Measurements from ENCODE around the gene TTC9C. TPM values are rescaled to one million over a fixed set of nuclear protein-coding genes. Genes with fewer than 3 reads are reported as not detected.
"Not testable (repeated sequence)": the region's sequence is repeated elsewhere in the genome, so short reads cannot be mapped to it uniquely, and the experiment has no call there.

TTC9C gene
- total RNA-seq, 2 experiments from 2014 or later: 47.5 to 49.2 TPM

GRCh38 chr11:62703921-62704320 lies 24.4 kb upstream of the TTC9C start:
- H3K4me3 Mint-ChIP-seq, H3K27me3 Mint-ChIP-seq, H3K27ac Mint-ChIP-seq: not testable (repeated sequence)

GRCh38 chr11:62705413-62705812 lies 22.9 kb upstream of the TTC9C start:
- Mint-ChIP-seq H3K36me3 (peaks cover 19% of the 10 kb centered on the region), H3K4me3 (peak overlapping the region; percentile 88), H3K27ac (peak overlapping the region; percentile 74), H3K4me1 (peaks cover 47% of the 10 kb centered on the region), H3K27me3 (no peaks in the 10 kb centered on the region), H3K9me3 (ENCODE audit: low read depth) (no peaks in the 10 kb centered on the region)
- CTCF ChIA-PET: interaction anchor here (0.8 to 6.2 kb wide), 10 partner anchors 10 to 312 kb away, joined by 3 to 44 read pairs (median 5); partner anchors contain the start of genes C11orf98, CSKMT, LRRN4CL and TMEM179B
- no peak for ATAC-seq
- no peak for DNase-seq

More at GRCh38 chr11:62703921-62704320, 24.4 kb upstream of the TTC9C start:
- not testable (repeated sequence) for DNase-seq; ATAC-seq; H3K9me3 Mint-ChIP-seq (ENCODE audit: low read depth)
- CTCF ChIA-PET: interaction anchor here (1.1 to 6.2 kb wide), 3 partner anchors 12 to 279 kb away, joined by 3 to 44 read pairs (median 14); partner anchors contain the start of gene LRRN4CL
- peaks cover 40% of the 10 kb centered on the region for H3K4me1 Mint-ChIP-seq
- peaks cover 15% of the 10 kb centered on the region for H3K36me3 Mint-ChIP-seq

DNA sequence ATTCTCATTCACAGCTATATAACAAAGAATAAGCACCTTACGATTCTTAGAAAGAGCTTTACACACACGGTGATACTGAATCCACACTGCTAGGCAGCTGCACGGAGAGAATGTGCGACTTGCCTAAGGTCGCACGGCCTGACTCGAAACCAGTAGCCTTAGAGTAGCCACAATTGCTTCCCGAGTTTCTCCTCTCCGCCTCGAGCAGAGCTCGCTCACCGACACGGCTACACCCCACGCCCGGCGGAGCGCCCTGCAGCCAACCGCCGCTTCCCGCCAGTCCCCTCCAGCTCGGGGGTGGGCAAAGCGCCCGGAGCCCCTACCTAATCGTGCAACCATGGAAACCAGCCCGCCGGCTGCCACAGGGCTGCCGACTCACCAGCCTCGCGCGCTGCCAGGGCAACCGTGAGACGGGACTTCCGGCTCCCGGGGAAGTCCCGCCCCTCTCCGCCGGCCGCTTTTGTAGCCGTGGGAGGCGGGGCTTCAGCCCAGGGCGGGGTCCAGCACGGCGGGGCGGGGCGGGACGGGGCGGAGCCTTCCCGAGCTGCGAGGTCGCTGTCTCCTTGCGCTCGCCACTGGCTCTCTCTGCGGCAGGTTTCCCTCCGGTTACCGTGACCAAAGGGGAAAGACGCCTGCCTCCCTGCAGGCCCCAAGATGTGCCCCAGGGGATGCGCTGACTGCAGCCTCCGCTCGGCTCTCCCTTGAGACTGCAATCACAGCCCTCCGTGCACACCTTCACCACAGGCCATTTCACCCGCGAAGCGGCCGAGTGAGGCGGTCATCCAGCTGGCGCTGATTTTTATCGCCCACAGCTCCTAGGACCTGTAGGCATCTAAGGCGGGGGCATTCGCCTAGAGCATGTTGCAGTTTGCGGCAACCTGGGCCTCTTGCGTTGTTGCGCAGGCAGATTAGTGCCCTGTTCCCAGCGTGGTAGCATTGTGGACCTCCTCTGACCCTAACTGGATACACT lies 22.1 kb upstream of the TTC9C start:
- Mint-ChIP-seq H3K27me3 (no peaks in the 10 kb centered on the region), H3K27ac (peak overlapping the region; percentile 74), H3K36me3 (peaks cover 20% of the 10 kb centered on the region), H3K4me3 (peak overlapping the region; percentile 88), H3K4me1 (peaks cover 51% of the 10 kb centered on the region), H3K9me3 (ENCODE audit: low read depth) (no peaks in the 10 kb centered on the region)
- CTCF ChIA-PET: interaction anchor here (0.6 to 6.2 kb wide), 15 partner anchors 9 to 313 kb away, joined by 3 to 44 read pairs (median 4); partner anchors contain the start of genes C11orf98, CSKMT, LRRN4CL and SLC3A2
- peak; percentile 96 for DNase-seq
- peak; percentile 76 for ATAC-seq

DNA sequence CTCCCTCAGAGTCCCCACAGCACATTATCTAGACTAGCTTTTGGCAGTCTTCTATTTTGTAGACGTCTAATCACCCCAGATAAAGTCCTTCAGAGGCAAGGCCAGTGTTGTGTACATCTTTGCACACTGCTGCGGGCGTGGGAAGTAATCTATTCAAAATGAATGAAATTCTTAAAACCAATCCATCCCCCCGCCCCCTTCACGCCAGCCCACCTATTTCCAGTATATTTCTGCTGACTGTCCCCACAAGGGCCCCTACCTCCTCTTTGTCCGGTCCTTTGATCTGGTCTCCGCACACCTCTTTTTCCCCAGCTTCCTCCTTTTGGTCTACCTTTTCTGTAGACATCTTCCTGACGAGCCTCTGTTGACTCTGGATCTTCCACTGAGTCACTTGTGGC lies 21.4 kb upstream of the TTC9C start:
- Mint-ChIP-seq H3K9me3 (ENCODE audit: low read depth) (no peaks in the 10 kb centered on the region), H3K27ac (peak overlapping the region; percentile 73), H3K27me3 (no peaks in the 10 kb centered on the region), H3K4me1 (peaks cover 54% of the 10 kb centered on the region), H3K4me3 (peak overlapping the region; percentile 88), H3K36me3 (peaks cover 18% of the 10 kb centered on the region)
- CTCF ChIA-PET: interaction anchor here (0.9 to 6.2 kb wide), 9 partner anchors 9 to 95 kb away, joined by 3 to 44 read pairs (median 4); partner anchors contain the start of genes LRRN4CL, TMEM179B and ZBTB3
- ATAC-seq (no peak), DNase-seq (no peak)

DNA sequence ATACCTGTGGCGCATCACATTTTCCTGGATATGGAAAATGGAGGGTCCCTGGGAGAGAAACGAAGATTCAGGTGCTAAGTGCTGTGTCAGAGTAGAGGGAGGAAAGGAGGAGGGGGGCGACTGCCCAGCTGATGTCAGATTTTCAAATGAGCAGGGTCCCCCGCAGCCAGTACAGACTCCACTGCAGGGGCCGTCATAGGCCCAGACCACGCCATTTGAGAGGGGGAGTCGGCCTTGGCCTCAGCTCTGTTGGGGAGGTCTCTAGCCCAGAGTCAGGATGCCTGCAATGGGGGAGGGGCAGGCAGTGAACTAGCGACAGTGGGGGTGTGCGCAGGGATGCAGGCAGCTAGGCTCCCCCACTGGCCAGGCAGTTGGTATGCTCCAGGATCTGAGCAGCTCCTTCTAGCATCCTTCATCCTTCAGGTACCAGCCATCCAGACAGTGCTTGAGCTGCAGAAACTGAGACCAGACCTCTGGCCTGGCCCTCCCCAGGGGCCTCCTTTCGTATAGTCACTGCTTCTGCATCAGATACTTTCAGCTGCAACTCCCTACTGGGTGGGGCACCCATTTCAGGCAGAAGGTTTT lies 20.9 kb upstream of the TTC9C start, which contains the start of the genes BSCL2 and GNG3:
TSS of gene BSCL2 (minus strand) at position 148 of the 585 bp plus-strand sequence. CDS start 229 bp downstream, outside the sequence.
TSS of gene GNG3 (plus strand) at position 400 of the 585 bp plus-strand sequence. CDS start 620 bp downstream, outside the sequence.
- DNase-seq: peak; percentile 44
- H3K27ac Mint-ChIP-seq: peak within 1 kb of the TSS; percentile 99
- peaks cover 55% of the 10 kb centered on the region for H3K4me1 Mint-ChIP-seq
- peak within 1 kb of the TSS; percentile 94 for H3K4me3 Mint-ChIP-seq
- no peaks in the 10 kb centered on the region for H3K9me3 Mint-ChIP-seq (ENCODE audit: low read depth)
- H3K36me3 Mint-ChIP-seq: peaks cover 18% of the 10 kb centered on the region
- CTCF ChIA-PET: interaction anchor here (0.9 to 1.8 kb wide), 8 partner anchors 8 to 95 kb away, joined by 3 to 10 read pairs (median 3); partner anchors contain the start of genes EML3, TMEM179B and ZBTB3
- H3K27me3 Mint-ChIP-seq: no peaks in the 10 kb centered on the region
- ATAC-seq: no peak

- H3K4me3 Mint-ChIP-seq: peak overlapping the region; percentile 94
- no peaks in the 10 kb centered on the region for H3K27me3 Mint-ChIP-seq
- DNase-seq (peak; percentile 43), ATAC-seq (no peak)
- H3K4me1 Mint-ChIP-seq: peaks cover 62% of the 10 kb centered on the region
- peak overlapping the region; percentile 99 for H3K27ac Mint-ChIP-seq
- CTCF ChIA-PET: interaction anchor here (1.0 to 1.7 kb wide), 9 partner anchors 14 to 284 kb away, joined by 3 to 10 read pairs (median 3); partner anchors contain the start of genes EML3, MTA2, TMEM179B and TUT1
- peaks cover 22% of the 10 kb centered on the region for H3K36me3 Mint-ChIP-seq
- H3K9me3 Mint-ChIP-seq (ENCODE audit: low read depth): no peaks in the 10 kb centered on the region
Measured at GRCh38 chr11:62708392-62708791, 19.9 kb upstream of the TTC9C start.

GRCh38 chr11:62708793-62709192 lies 19.5 kb upstream of the TTC9C start:
- Mint-ChIP-seq H3K4me1 (peaks cover 66% of the 10 kb centered on the region), H3K27ac (peak overlapping the region; percentile 99), H3K9me3 (ENCODE audit: low read depth) (no peaks in the 10 kb centered on the region), H3K27me3 (no peaks in the 10 kb centered on the region), H3K36me3 (peaks cover 26% of the 10 kb centered on the region), H3K4me3 (peak overlapping the region; percentile 94)
- CTCF ChIA-PET: interaction anchor here (0.9 to 3.0 kb wide), 9 partner anchors 10 to 284 kb away, joined by 3 to 10 read pairs (median 5); partner anchors contain the start of genes HNRNPUL2, MTA2, TMEM179B and TUT1
- DNase-seq (peak; percentile 77), ATAC-seq (peak; percentile 23)

DNA sequence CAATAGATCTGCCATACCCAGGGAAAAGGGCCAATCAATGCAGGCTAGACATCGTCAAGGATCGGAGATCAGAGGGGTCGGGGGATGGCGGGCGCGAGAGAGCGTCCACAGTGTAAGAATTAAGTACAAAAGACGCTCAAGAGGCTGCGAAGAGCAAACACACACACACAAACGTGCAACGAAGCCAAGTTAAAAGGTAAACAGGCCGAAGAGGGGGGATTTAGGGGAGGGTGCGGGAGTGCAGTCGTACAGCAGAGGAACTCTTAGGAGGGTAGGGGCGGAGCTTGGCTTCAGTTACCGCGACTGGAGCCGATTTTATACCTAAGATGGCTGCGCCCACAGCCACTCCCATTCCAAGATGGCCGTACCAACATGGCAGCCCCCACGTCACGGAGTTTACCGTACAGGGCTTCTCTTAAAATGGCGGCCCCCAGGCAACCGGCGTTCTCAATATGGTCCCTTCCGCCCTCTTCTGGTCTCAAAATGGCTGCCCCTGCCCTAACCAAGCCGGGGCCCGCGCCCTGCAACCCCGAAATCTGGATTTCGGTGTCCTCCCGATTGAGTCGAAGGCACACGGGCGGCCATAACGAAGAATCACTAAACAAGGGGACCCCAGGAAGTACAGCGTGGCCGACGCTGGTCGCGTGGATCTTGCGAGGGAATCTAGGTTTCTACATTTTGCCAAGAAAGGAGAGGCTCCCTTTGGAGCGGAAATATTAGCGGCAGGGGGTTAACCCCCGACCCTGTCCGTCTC lies 18.9 kb upstream of the TTC9C start:
- H3K4me1 Mint-ChIP-seq: peaks cover 73% of the 10 kb centered on the region

GRCh38 chr11:62710001-62710345 lies 18.3 kb upstream of the TTC9C start:
- peaks cover 77% of the 10 kb centered on the region for H3K4me1 Mint-ChIP-seq
- H3K4me3 Mint-ChIP-seq: peak overlapping the region; percentile 94
- CTCF ChIA-PET: interaction anchor here (0.7 to 3.0 kb wide), 8 partner anchors 9 to 285 kb away, joined by 3 to 10 read pairs (median 4); partner anchors contain the start of genes HNRNPUL2, POLR2G and TUT1
- DNase-seq: peak; percentile 60
- H3K9me3 Mint-ChIP-seq (ENCODE audit: low read depth): no peaks in the 10 kb centered on the region
- ATAC-seq: peak; percentile 5
- peaks cover 34% of the 10 kb centered on the region for H3K36me3 Mint-ChIP-seq
- no peaks in the 10 kb centered on the region for H3K27me3 Mint-ChIP-seq
- H3K27ac Mint-ChIP-seq: peak overlapping the region; percentile 99

More for the DNA sequence above, 18.9 kb upstream of the TTC9C start:
- ATAC-seq: peak; percentile 78
- Mint-ChIP-seq H3K4me3 (peak overlapping the region; percentile 94), H3K27me3 (no peaks in the 10 kb centered on the region), H3K9me3 (ENCODE audit: low read depth) (no peaks in the 10 kb centered on the region), H3K27ac (peak overlapping the region; percentile 99), H3K36me3 (peaks cover 30% of the 10 kb centered on the region)
- CTCF ChIA-PET: interaction anchor here (0.9 to 3.0 kb wide), 9 partner anchors 9 to 285 kb away, joined by 3 to 10 read pairs (median 4); partner anchors contain the start of genes HNRNPUL2, MTA2 and TUT1
- DNase-seq: peak; percentile 99

GRCh38 chr11:62712276-62712812 lies 15.9 kb upstream of the TTC9C start:
- DNase-seq: no peak
- H3K36me3 Mint-ChIP-seq: peaks cover 56% of the 10 kb centered on the region
- H3K4me3 Mint-ChIP-seq: peak overlapping the region; percentile 53
- no peaks in the 10 kb centered on the region for H3K27me3 Mint-ChIP-seq
- H3K4me1 Mint-ChIP-seq: peaks cover 76% of the 10 kb centered on the region
- peak overlapping the region; percentile 92 for H3K27ac Mint-ChIP-seq
- no peak for ATAC-seq
- H3K9me3 Mint-ChIP-seq (ENCODE audit: low read depth): no peaks in the 10 kb centered on the region
- CTCF ChIA-PET: interaction anchor here (1.0 to 1.5 kb wide), 4 partner anchors 10 to 169 kb away, joined by 3 read pairs; no protein-coding TSS in a partner anchor

DNA sequence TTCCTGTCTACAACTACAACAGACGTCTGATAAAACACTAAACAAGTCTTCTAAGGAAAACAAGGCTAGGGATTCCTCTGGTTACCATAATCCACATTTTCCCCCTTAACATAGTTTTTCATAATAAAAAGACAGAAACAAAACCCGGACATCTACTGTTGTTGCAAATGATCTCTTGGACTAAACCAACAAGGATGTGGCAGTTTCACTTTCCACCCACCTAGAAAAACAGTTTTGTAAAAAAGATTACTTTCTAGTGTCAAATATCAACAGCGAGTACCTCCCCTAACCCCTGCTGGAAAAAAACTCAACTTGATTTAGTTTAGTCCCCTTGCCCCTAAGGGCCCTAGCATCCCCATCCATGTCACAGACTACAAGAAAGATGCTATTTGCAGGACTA lies 15.4 kb upstream of the TTC9C start:
- H3K4me3 Mint-ChIP-seq: peak overlapping the region; percentile 53
- ATAC-seq (no peak), DNase-seq (no peak)
- peaks cover 79% of the 10 kb centered on the region for H3K4me1 Mint-ChIP-seq
- peak overlapping the region; percentile 92 for H3K27ac Mint-ChIP-seq
- peaks cover 60% of the 10 kb centered on the region for H3K36me3 Mint-ChIP-seq
- CTCF ChIA-PET: interaction anchor here (1.0 to 1.5 kb wide), 2 partner anchors 57 to 101 kb away, joined by 3 read pairs; no protein-coding TSS in a partner anchor
- H3K9me3 Mint-ChIP-seq (ENCODE audit: low read depth): no peaks in the 10 kb centered on the region
- no peaks in the 10 kb centered on the region for H3K27me3 Mint-ChIP-seq

DNA sequence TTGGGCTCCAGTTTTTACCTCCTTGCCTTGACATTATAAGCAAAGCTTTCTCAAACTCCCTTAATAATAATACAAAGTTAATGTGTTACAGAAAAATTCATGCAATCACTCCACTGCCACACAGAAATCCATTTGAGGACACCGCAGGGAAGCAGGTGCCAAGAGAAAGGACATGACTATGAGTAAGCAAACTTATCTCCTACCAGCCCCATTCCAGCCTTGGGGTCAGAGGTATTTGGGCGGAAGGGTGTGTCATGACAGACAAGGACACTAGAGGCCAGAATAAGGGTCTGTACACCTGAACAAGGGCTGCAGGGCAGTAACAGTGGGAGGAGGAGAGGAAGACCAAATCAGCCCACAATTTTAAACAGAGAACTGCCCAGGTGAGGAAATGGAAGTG lies 14.9 kb upstream of the TTC9C start:
- peaks cover 78% of the 10 kb centered on the region for H3K4me1 Mint-ChIP-seq
- H3K27me3 Mint-ChIP-seq: no peaks in the 10 kb centered on the region
- ATAC-seq: no peak
- peaks cover 64% of the 10 kb centered on the region for H3K36me3 Mint-ChIP-seq
- H3K9me3 Mint-ChIP-seq (ENCODE audit: low read depth): no peaks in the 10 kb centered on the region
- H3K27ac Mint-ChIP-seq: peak overlapping the region; percentile 92
- no peak for DNase-seq
- CTCF ChIA-PET: interaction anchor here (1.5 kb wide), 1 partner anchor 56 kb away, joined by 3 read pairs; no protein-coding TSS in a partner anchor
- peak overlapping the region; percentile 53 for H3K4me3 Mint-ChIP-seq
